ENCODE data around the gene IL22RA1.

The IL22RA1 gene

GRCh38 chr1:24133819-24134218, 9.1 kb downstream of the IL22RA1 start:
- Histone ChIP-seq H3K4me1 (ENCODE audit: insufficient read depth, low read length) (no peaks in the 10 kb centered on the region), H3K4me3 (ENCODE audit: low read depth in 1 of 2, low read length in 2 of 2) (no peak overlapping the region), H3K9me3 (ENCODE audit: low read length) (no peaks in the 10 kb centered on the region), H3K36me3 (ENCODE audit: insufficient read depth, low read length) (no peaks in the 10 kb centered on the region), H3K27ac (ENCODE audit: low read depth, low read length) (no peak overlapping the region), H3K27me3 (ENCODE audit: control insufficient read depth in 1 of 2, insufficient read depth in 2 of 2, low read length in 2 of 2) (no peaks in the 10 kb centered on the region), H3K9ac (ENCODE audit: low read length) (no peak overlapping the region)

- no peaks in the 10 kb centered on the region for H3K36me3 ChIP-seq (ENCODE audit: insufficient read depth, low read length)
- no peak overlapping the region for H3K9ac ChIP-seq (ENCODE audit: low read length)
- no peaks in the 10 kb centered on the region for H3K27me3 ChIP-seq (ENCODE audit: control insufficient read depth in 1 of 2, insufficient read depth in 2 of 2, low read length in 2 of 2)
- H3K27ac ChIP-seq (ENCODE audit: low read depth, low read length) = no peak overlapping the region
- no peaks in the 10 kb centered on the region for H3K4me1 ChIP-seq (ENCODE audit: insufficient read depth, low read length)
- H3K9me3 ChIP-seq (ENCODE audit: low read length) = no peaks in the 10 kb centered on the region
- no peak overlapping the region for H3K4me3 ChIP-seq (ENCODE audit: low read depth in 1 of 2, low read length in 2 of 2)
Measured at GRCh38 chr1:24130385-24130784, 12.6 kb downstream of the IL22RA1 start.

GRCh38 chr1:24127801-24128363, 15.1 kb downstream of the IL22RA1 start:
- H3K4me1 ChIP-seq (ENCODE audit: insufficient read depth, low read length) = no peaks in the 10 kb centered on the region
- no peaks in the 10 kb centered on the region for H3K27me3 ChIP-seq (ENCODE audit: control insufficient read depth in 1 of 2, insufficient read depth in 2 of 2, low read length in 2 of 2)
- no peak overlapping the region for H3K27ac ChIP-seq (ENCODE audit: low read depth, low read length)
- H3K36me3 ChIP-seq (ENCODE audit: insufficient read depth, low read length) = no peaks in the 10 kb centered on the region
- no peak overlapping the region for H3K9ac ChIP-seq (ENCODE audit: low read length)
- H3K4me3 ChIP-seq (ENCODE audit: low read depth in 1 of 2, low read length in 2 of 2) = no peak overlapping the region
- no peaks in the 10 kb centered on the region for H3K9me3 ChIP-seq (ENCODE audit: low read length)

GRCh38 chr1:24127134-24127800, 15.7 kb downstream of the IL22RA1 start:
- Histone ChIP-seq H3K27me3 (ENCODE audit: control insufficient read depth in 1 of 2, insufficient read depth in 2 of 2, low read length in 2 of 2) (no peaks in the 10 kb centered on the region), H3K9me3 (ENCODE audit: low read length) (no peaks in the 10 kb centered on the region), H3K4me1 (ENCODE audit: insufficient read depth, low read length) (no peaks in the 10 kb centered on the region), H3K4me3 (ENCODE audit: low read depth in 1 of 2, low read length in 2 of 2) (no peak overlapping the region), H3K9ac (ENCODE audit: low read length) (no peak overlapping the region), H3K27ac (ENCODE audit: low read depth, low read length) (no peak overlapping the region), H3K36me3 (ENCODE audit: insufficient read depth, low read length) (no peaks in the 10 kb centered on the region)

- H3K9me3 ChIP-seq (ENCODE audit: low read length) = no peaks in the 10 kb centered on the region
- H3K27ac ChIP-seq (ENCODE audit: low read depth, low read length) = no peak overlapping the region
- no peaks in the 10 kb centered on the region for H3K4me1 ChIP-seq (ENCODE audit: insufficient read depth, low read length)
- no peak overlapping the region for H3K9ac ChIP-seq (ENCODE audit: low read length)
- no peaks in the 10 kb centered on the region for H3K36me3 ChIP-seq (ENCODE audit: insufficient read depth, low read length)
- no peaks in the 10 kb centered on the region for H3K27me3 ChIP-seq (ENCODE audit: control insufficient read depth in 1 of 2, insufficient read depth in 2 of 2, low read length in 2 of 2)
- H3K4me3 ChIP-seq (ENCODE audit: low read depth in 1 of 2, low read length in 2 of 2) = no peak overlapping the region
Measured at GRCh38 chr1:24126672-24127023, 16.3 kb downstream of the IL22RA1 start.

- H3K9ac ChIP-seq (ENCODE audit: low read length) = no peak overlapping the region
- no peaks in the 10 kb centered on the region for H3K4me1 ChIP-seq (ENCODE audit: insufficient read depth, low read length)
- H3K36me3 ChIP-seq (ENCODE audit: insufficient read depth, low read length) = no peaks in the 10 kb centered on the region
- H3K27ac ChIP-seq (ENCODE audit: low read depth, low read length) = no peak overlapping the region
- H3K9me3 ChIP-seq (ENCODE audit: low read length) = no peaks in the 10 kb centered on the region
- no peak overlapping the region for H3K4me3 ChIP-seq (ENCODE audit: low read depth in 1 of 2, low read length in 2 of 2)
- H3K27me3 ChIP-seq (ENCODE audit: control insufficient read depth in 1 of 2, insufficient read depth in 2 of 2, low read length in 2 of 2) = no peaks in the 10 kb centered on the region
Measured at GRCh38 chr1:24126018-24126671, 16.8 kb downstream of the IL22RA1 start.

- peaks cover 2% of the 10 kb centered on the region for H3K4me1 ChIP-seq (ENCODE audit: insufficient read depth, low read length)
- no peaks in the 10 kb centered on the region for H3K36me3 ChIP-seq (ENCODE audit: insufficient read depth, low read length)
- no peaks in the 10 kb centered on the region for H3K27me3 ChIP-seq (ENCODE audit: control insufficient read depth in 1 of 2, insufficient read depth in 2 of 2, low read length in 2 of 2)
- no peaks in the 10 kb centered on the region for H3K9me3 ChIP-seq (ENCODE audit: low read length)
- H3K4me3 ChIP-seq (ENCODE audit: low read depth in 1 of 2, low read length in 2 of 2) = no peak overlapping the region
- H3K9ac ChIP-seq (ENCODE audit: low read length) = no peak overlapping the region
- no peak overlapping the region for H3K27ac ChIP-seq (ENCODE audit: low read depth, low read length)
Measured at GRCh38 chr1:24125456-24125855, 17.5 kb downstream of the IL22RA1 start.

- no peak overlapping the region for H3K27ac ChIP-seq (ENCODE audit: low read depth, low read length)
- no peaks in the 10 kb centered on the region for H3K27me3 ChIP-seq (ENCODE audit: control insufficient read depth in 1 of 2, insufficient read depth in 2 of 2, low read length in 2 of 2)
- H3K4me3 ChIP-seq (ENCODE audit: low read depth in 1 of 2, low read length in 2 of 2) = no peak overlapping the region
- no peak overlapping the region for H3K9ac ChIP-seq (ENCODE audit: low read length)
- H3K36me3 ChIP-seq (ENCODE audit: insufficient read depth, low read length) = no peaks in the 10 kb centered on the region
- H3K9me3 ChIP-seq (ENCODE audit: low read length) = no peaks in the 10 kb centered on the region
- peaks cover 7% of the 10 kb centered on the region for H3K4me1 ChIP-seq (ENCODE audit: insufficient read depth, low read length)
Measured at GRCh38 chr1:24124980-24125379, 18.0 kb downstream of the IL22RA1 start.

- Histone ChIP-seq H3K36me3 (ENCODE audit: insufficient read depth, low read length) (no peaks in the 10 kb centered on the region), H3K9ac (ENCODE audit: low read length) (no peak overlapping the region), H3K9me3 (ENCODE audit: low read length) (no peaks in the 10 kb centered on the region), H3K27me3 (ENCODE audit: control insufficient read depth in 1 of 2, insufficient read depth in 2 of 2, low read length in 2 of 2) (no peaks in the 10 kb centered on the region), H3K4me1 (ENCODE audit: insufficient read depth, low read length) (peaks cover 11% of the 10 kb centered on the region), H3K4me3 (ENCODE audit: low read depth in 1 of 2, low read length in 2 of 2) (no peak overlapping the region), H3K27ac (ENCODE audit: low read depth, low read length) (no peak overlapping the region)
Measured at GRCh38 chr1:24123611-24124010, 19.3 kb downstream of the IL22RA1 start.

GRCh38 chr1:24122776-24123175, 20.2 kb downstream of the IL22RA1 start:
- H3K9me3 ChIP-seq (ENCODE audit: low read length) = no peaks in the 10 kb centered on the region
- no peaks in the 10 kb centered on the region for H3K27me3 ChIP-seq (ENCODE audit: control insufficient read depth in 1 of 2, insufficient read depth in 2 of 2, low read length in 2 of 2)
- H3K9ac ChIP-seq (ENCODE audit: low read length) = no peak overlapping the region
- no peak overlapping the region for H3K27ac ChIP-seq (ENCODE audit: low read depth, low read length)
- H3K4me3 ChIP-seq (ENCODE audit: low read depth in 1 of 2, low read length in 2 of 2) = no peak overlapping the region
- H3K36me3 ChIP-seq (ENCODE audit: insufficient read depth, low read length) = no peaks in the 10 kb centered on the region
- H3K4me1 ChIP-seq (ENCODE audit: insufficient read depth, low read length) = peaks cover 11% of the 10 kb centered on the region

GRCh38 chr1:24121406-24121805, 21.5 kb downstream of the IL22RA1 start:
- H3K4me1 ChIP-seq (ENCODE audit: insufficient read depth, low read length) = peaks cover 11% of the 10 kb centered on the region
- H3K27me3 ChIP-seq (ENCODE audit: control insufficient read depth in 1 of 2, insufficient read depth in 2 of 2, low read length in 2 of 2) = peaks cover 0 to 4% of the 10 kb centered on the region in 2 donors
- no peaks in the 10 kb centered on the region for H3K36me3 ChIP-seq (ENCODE audit: insufficient read depth, low read length)
- no peak overlapping the region for H3K4me3 ChIP-seq (ENCODE audit: low read depth in 1 of 2, low read length in 2 of 2)
- H3K9me3 ChIP-seq (ENCODE audit: low read length) = no peaks in the 10 kb centered on the region
- H3K27ac ChIP-seq (ENCODE audit: low read depth, low read length) = no peak overlapping the region
- no peak overlapping the region for H3K9ac ChIP-seq (ENCODE audit: low read length)

- Histone ChIP-seq H3K4me3 (ENCODE audit: low read depth in 1 of 2, low read length in 2 of 2) (no peak overlapping the region), H3K9me3 (ENCODE audit: low read length) (no peaks in the 10 kb centered on the region), H3K9ac (ENCODE audit: low read length) (no peak overlapping the region), H3K4me1 (ENCODE audit: insufficient read depth, low read length) (peaks cover 11% of the 10 kb centered on the region), H3K36me3 (ENCODE audit: insufficient read depth, low read length) (no peaks in the 10 kb centered on the region), H3K27ac (ENCODE audit: low read depth, low read length) (no peak overlapping the region), H3K27me3 (ENCODE audit: control insufficient read depth in 1 of 2, insufficient read depth in 2 of 2, low read length in 2 of 2) (peaks cover 0 to 7% of the 10 kb centered on the region in 2 donors)
Measured at GRCh38 chr1:24120965-24121364, 22.0 kb downstream of the IL22RA1 start.

Measured in muscle layer of colon (tissue), 2 donors.